ENCODE results near the gene PUM1.

PUM1 gene

DNA sequence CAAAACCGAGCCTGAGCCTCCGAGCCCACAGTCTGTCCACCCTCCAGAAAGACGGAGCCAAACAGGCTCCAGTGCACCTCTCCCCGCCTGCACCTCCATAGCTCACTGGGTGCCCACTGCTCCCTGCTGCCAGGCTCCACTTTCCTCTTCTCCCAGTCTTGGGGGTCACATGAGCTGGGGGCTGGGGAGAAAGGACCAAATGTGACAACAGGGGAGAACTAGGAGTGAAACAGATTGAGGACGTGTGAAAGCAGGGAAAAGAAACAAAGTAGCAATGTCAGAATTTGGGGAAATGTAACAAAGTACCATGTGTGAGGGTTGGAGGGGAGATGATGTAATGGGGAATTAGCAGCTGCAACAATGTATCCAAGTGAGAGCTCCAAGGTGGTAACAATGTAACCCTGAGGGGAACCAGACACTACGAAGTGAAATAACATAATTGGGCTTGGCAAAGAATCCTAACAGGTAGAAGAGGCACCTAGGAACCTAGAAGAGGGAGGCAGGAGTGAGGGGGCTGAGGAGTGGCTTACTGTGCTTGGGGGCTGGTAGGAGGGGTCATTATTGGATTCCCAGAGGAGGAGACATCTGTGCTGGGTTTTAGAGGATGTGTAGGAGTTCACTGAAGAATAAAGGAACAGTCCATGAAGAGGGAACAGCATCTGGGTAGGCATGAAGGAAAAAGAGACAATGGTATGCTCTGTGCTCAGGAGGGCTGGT is 169.4 kb downstream of the PUM1 start:
- DNase-seq (ENCODE audit: low read depth in 2 of 2, low spot score in 1 of 2): no peak

DNA sequence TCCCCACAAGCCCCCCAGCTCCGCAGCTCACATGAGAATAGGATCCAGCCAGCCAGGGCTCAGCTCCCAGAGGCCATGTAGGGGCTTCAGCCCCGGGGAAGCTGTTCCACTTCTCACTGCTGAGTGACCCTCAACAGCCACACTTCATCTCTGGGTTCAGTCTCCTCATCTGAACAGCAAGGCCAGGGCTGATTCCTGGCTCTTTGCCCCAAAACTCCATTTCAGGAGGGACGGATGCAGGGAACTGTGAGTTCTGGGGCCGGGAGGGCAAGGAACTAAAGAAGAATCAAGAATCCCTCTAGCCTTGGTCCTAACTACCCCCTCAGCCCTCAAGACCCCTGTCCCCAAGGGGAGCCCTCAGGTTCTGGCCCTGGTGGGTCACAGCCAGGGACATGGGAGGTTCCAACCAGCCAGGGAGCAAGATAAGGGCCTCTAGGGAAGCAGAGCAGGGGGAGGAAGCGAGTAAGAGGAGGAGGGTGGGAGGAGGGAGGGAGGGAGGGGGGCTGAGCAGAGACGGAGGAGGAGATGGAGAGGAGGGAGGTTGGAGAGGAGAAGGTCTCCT is 170.1 kb downstream of the PUM1 start:
- DNase-seq (ENCODE audit: low read depth in 2 of 2, low spot score in 1 of 2): no peak

- DNase-seq (ENCODE audit: low read depth in 2 of 2, low spot score in 1 of 2): no peak
Measured at GRCh38 chr1:30894508-30894973, 171.0 kb downstream of the PUM1 start.

DNA sequence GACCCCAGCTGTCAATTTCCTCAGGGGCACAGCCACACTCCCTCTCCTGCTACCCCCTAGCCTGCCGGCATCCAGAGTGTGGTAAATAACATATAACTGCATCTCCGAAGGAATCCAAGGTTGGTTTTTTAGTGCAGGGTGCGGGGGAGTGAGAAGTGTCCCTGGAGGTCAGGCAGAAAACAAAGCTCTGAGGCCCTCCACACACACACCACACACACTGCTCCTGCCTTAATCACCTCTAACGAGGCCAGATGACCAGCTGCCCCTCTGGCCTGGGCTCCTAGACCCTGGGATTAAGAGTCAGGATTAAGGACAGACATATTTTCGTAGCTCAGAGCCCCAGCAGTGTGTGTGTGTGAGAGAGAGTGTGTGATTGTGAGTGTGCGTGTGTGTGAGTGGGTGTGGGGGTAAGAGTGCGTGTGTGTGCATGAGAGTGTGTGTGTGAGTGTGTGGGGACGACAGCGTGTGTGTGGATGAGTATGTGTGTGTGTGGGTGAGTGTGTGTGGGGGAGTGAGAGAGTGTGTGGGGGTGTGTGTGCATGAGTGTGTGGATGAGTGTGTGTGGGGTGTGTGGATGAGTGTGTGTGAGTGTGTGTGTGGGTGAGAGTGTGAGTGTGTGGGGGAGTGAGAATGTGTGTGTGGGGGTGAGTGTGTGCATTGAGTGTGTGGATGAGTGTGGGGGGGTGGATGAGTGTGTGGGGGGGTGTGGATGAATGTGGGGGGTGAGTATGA is 171.6 kb downstream of the PUM1 start:
- DNase-seq (ENCODE audit: low read depth in 2 of 2, low spot score in 1 of 2): no peak

DNA sequence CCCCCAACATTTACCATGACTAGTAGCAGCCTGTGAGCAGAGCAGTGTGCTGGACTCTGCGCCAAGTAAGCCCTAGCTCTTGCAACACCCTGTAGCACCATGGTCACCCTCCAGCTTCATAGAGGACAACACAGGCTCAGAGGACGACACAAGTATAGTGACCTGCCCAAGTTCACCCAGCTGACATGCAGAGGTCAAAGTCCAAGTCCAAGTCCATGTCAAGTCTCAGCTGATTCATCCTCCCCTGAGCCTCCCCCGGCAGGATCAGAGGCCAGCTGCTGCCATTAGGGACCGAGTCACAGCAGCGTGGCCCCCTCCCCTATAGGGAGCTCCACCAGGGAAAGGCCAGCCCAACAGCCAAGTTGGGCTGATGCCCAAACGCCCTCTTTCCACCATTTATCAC is 172.8 kb downstream of the PUM1 start:
- no peak for DNase-seq (ENCODE audit: low read depth in 2 of 2, low spot score in 1 of 2)

DNA sequence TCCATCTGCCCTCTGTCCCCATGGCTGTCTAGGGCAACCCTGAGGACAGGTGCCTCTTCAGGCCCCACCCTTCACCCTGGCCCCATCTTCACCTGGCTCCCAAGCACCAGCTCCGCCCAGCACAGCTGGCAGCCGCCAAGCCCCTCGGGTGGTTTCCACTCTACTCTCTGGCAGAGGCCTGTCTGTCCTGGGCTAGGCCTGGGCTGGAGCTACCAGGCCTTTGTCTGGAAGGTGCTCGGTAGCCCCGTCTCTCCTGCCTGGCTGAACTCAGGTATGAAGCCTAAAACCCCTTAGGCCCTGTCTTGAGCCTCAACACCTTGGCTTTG is 174.3 kb downstream of the PUM1 start:
- DNase-seq (ENCODE audit: low read depth in 2 of 2, low spot score in 1 of 2): no peak

DNA sequence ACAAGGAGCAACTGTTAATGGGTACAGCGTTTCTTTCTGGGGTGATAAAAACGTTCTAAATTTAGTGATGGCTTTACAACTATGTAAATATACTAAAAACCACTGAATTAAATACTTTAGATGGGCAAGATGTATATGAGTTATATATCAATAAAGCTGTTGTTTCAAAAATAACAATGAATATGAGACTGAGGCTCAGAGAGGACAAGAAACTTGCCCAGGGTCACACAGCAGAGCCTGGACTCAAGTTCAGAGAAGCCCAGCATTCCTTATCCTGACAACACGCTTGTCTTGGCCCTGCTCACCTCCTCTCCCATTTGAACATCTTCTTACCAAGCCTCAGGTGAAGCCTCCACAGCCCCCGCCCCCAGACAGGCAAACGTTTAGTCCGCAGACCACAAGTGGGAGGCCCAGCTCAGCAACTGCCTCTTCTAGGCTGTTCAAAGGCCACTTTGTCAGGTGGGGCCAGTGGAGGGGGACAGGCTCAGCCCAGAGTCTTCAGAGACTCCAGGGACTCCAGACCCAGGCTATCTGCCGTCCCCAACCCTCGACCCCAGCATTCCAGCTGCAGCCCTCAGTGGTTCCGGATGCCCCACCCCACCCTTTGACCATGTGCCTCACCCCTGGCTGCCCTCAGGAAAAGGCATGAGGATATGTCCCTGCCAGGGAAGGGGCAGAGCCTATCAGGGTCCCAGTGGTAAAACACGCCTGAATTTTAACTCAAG is 174.9 kb downstream of the PUM1 start:
- no peak for DNase-seq (ENCODE audit: low read depth in 2 of 2, low spot score in 1 of 2)

GRCh38 chr1:30889511-30889910 is 176.0 kb downstream of the PUM1 start:
- no peak for DNase-seq (ENCODE audit: low read depth in 2 of 2, low spot score in 1 of 2)

DNA sequence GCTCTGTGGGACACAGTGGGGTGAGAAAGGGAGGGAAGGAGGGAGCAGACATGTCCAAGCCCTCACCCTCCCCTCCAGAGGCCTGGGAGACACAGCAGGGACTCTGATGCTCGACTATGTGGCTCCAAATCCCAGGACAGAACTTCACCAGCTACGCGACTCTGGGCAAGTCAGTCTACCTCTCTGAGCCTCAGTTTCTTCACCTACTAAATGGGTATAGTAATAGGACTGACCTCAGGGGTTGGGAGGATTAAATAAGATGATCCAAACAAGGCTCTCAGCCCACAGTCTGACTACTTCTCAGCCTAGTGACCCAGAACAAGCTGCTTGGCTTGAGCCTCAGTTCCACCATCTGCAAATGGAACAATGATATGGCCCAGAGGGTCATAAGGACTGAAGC is 176.5 kb downstream of the PUM1 start:
- DNase-seq (ENCODE audit: low read depth in 2 of 2, low spot score in 1 of 2): no peak

DNA sequence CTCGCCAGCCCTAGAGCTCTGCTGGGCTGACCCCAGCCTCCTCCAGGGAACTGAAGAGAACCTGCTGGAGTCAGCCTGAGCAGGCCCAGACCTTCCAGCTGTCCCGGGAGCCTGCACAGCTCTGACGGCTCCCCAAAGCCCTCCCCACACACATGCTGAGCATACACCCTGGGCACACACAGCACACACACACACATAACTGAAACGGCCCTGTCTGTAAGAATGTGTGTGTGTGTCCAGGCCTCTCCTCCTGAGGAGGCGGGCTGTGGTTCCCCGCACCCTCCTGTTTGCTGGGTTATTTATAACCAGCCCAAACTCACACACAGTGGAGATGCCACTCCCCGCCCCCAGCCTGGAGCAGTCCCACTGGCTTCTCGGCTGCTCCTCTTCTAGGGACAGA is 177.1 kb downstream of the PUM1 start:
- no peak for DNase-seq (ENCODE audit: low read depth in 2 of 2, low spot score in 1 of 2)

GRCh38 chr1:30887485-30888315 is 177.8 kb downstream of the PUM1 start:
- DNase-seq (ENCODE audit: low read depth in 2 of 2, low spot score in 1 of 2): no peak

GRCh38 chr1:30886710-30887428 is 178.6 kb downstream of the PUM1 start:
- no peak for DNase-seq (ENCODE audit: low read depth in 2 of 2, low spot score in 1 of 2)

DNA sequence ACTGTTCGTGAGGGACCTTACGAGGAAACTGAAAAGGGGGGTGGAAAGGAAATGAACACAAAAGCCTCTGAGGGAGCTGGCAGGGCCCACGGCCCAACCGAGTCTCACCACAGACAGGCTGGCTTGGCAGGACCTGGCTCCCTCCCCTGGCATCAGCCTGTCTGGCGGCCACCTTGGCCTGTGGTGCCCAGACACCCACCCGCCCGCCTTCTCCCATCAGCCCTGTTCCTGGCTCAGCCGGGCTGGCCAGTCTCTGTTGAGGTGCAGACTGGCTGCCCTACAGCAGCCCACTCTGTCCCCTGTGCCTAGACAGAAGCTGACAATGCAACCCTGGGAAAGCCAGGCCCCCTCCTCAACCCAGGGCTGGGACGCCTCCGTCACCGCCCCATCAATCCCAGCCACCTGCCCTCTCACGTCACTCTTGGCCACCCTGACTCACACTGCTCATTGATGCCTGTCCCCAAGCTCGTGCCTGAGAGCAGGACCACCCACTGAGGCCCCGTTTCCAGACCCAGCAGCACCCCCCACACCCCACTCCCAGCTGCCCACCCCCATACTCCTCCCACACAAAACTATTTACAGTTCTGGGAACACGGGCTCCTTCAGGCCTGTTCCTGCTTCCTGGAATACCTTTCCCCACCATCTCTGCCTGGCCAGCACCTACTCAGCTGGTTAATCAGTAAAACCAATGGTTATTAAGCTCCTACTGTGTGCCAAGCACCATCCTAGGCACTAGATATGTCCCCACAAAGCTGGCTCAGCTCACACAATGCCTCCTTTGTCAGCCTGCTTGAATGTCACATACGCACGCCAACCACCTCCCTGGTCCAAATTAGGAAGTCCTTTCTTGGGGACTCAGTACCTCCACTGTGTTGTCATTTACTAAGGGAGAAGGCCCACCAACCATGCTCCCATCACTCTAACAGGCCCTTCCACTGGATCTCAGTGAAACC is 179.7 kb downstream of the PUM1 start:
- DNase-seq (ENCODE audit: low read depth in 2 of 2, low spot score in 1 of 2): no peak

DNA sequence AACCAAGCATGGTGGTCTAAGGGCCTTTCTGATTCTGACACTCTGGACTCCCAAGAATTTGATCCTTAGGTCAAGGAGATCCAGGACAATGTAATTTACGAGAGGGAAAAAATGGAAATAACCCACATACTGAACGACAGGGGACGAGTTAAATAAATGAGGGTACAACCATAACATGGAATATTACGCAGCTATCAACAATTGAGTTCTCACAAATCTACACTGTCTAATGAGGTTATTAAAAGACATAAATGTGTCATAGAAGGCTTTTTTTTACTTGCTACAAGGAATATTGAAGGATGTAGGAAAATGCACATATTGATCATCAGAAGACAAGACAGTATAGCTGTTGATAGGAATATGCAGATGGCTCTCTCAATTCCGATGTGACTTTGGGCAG is 180.8 kb downstream of the PUM1 start:
- DNase-seq (ENCODE audit: low read depth in 2 of 2, low spot score in 1 of 2): no peak

DNA sequence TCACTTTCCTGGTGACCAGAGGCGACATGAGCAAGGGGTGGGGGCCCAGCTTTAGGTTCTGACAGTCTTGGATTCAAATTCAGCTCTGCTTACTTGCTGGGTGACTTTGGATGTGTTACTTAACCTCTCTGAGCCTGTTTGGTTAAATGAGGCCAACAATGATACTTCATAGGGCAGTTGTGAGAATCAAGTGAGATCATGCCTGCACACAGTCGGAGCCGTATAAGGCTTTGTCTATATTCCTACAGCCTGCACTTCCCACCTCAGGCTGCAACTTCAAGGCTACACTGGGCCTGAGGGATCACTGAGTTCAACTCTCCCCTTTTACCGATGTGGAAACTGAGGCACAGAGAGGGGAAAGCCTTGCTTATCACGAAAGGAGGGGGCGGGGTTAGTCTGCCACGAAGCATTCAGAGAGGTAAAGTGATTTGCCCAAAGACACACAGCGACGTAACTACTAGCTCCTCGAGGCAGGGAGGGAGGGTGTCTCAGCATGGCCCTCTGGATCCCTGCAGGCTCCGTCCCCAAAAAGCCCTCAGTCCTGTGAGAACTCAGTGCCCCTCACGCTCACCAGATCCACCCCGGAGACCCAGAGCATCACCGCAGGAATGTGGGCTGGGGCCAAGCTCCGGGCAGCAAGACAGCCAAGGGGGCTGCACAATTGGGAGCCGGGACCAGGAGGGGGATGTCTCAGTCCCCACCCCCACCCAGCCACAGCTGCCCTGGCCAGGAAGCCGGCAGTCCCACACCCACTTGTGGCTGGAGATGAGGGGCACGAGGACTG is 181.9 kb downstream of the PUM1 start:
- DNase-seq (ENCODE audit: low read depth in 2 of 2, low spot score in 1 of 2): no peak

DNA sequence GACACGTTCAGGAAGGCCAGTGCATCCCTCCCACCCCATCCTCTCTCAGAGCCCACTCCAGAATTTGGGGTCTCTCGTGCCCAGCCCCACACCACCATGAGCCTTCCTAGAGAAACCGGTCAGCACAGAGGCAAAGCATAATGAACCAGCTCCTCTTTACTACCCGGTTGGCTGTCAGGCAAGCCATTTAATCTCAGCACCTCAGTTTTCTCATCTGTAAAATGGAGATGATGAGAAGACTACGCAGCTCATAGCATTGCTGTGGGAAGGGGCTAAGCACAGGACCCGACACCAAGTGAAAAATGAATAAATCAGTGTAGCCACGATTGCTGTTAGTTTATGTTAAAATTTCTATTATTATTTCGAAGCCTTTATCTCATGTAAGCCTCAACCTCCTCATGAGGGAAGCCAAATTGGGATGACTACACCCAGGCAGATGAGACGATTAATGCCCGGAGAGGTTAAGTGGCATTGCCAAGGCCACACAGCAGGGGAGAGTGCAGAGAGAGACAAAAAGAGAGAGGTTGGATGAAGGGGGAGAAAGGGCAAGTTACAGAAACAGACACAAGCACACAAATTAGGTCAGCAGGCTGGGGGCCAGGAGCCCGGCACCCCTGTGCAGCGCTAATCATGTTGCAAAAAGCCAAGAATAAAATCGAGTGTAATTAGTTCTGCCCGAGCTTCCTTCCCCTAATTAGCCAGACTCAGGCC is 182.7 kb downstream of the PUM1 start:
- DNase-seq (ENCODE audit: low read depth in 2 of 2, low spot score in 1 of 2): no peak
